SU-DHL-6 (cell line): Measurements from ENCODE around the gene PTPN6.

Experiments used
- H2AFZ ChIP-seq: fragments of 200-600 bp; sonication (generic); 2 replicates; pipeline ENCODE4 v1.6.1; 2014; ENCODE audit warnings: low read depth, mild to moderate bottlenecking, moderate library complexity, mixed read lengths, antibody characterized with exemption, low read length; ENCODE audit not compliant: severe bottlenecking
- H3F3A ChIP-seq: fragments of 200-600 bp; shearing (Covaris generic); 2 replicates; pipeline ENCODE4 v1.6.0; 2016; ENCODE audit warnings: antibody characterized with exemption, mild to moderate bottlenecking; ENCODE audit not compliant: insufficient read depth
- H3K27ac ChIP-seq: fragments of 200-600 bp; sonication (generic); 2 replicates; pipeline ENCODE4 v1.5.1; 2016; ENCODE audit warnings: low read depth, mild to moderate bottlenecking, low read length, moderate library complexity, mixed read lengths
- H3K27me3 ChIP-seq: fragments of 200-600 bp; sonication (generic), shearing (Covaris generic); 2 replicates; pipeline ENCODE4 v1.6.0; 2014; ENCODE audit warnings: mild to moderate bottlenecking, low read length
- H3K36me3 ChIP-seq: fragments of 200-600 bp; sonication (generic); 2 replicates; pipeline ENCODE4 v1.6.1; 2014; ENCODE audit warnings: mild to moderate bottlenecking, low read length, mixed read lengths
- H3K4me2 ChIP-seq: fragments of 300-600, 200-600 bp; shearing (Covaris generic), sonication (generic); 2 replicates; pipeline ENCODE4 v1.6.0; 2014; ENCODE audit warnings: low read length, low read depth, mild to moderate bottlenecking; ENCODE audit not compliant: poor library complexity, severe bottlenecking
- H3K4me3 ChIP-seq: fragments of 200-600 bp; sonication (generic); 2 replicates; pipeline ENCODE4 v1.5.1; 2014; ENCODE audit warnings: antibody characterized with exemption, low read length, mild to moderate bottlenecking, mixed read lengths; ENCODE audit not compliant: insufficient read depth, poor library complexity, severe bottlenecking
- H3K79me2 ChIP-seq: fragments of 200-600 bp; sonication (generic); 2 replicates; pipeline ENCODE4 v1.6.1; 2014; ENCODE audit warnings: mild to moderate bottlenecking, low read length, moderate library complexity; ENCODE audit not compliant: insufficient read depth
- H3K9ac ChIP-seq: fragments of 200-600 bp; sonication (generic); 2 replicates; pipeline ENCODE4 v1.7.0; 2014; ENCODE audit warnings: mild to moderate bottlenecking, low read length
- H3K9me2 ChIP-seq: fragments of 200-600 bp; sonication (generic); replicated peaks from 2 replicates; pipeline ENCODE4 v1.6.1; 2014; ENCODE audit warnings: low read length; ENCODE audit not compliant: insufficient read depth
- H3K9me3 ChIP-seq: fragments of 200-600 bp; sonication (generic); 2 replicates; pipeline ENCODE4 v1.6.1; 2014; ENCODE audit warnings: low read length, mixed read lengths; ENCODE audit not compliant: insufficient read depth
- H4K20me1 ChIP-seq: fragments of 200-600 bp; sonication (generic); 2 replicates; pipeline ENCODE4 v1.6.1; 2014; ENCODE audit warnings: low read depth, mild to moderate bottlenecking, antibody characterized with exemption, low read length, moderate library complexity, mixed read lengths
- EZH2phosphoT487 ChIP-seq: fragments of 200-600 bp; sonication (generic), shearing (Covaris generic); conservative IDR thresholded peaks from 2 replicates; pipeline ENCODE4 v1.6.1; 2018; ENCODE audit warnings: mild to moderate bottlenecking, antibody characterized with exemption, low read length, moderate library complexity, mixed read lengths
- TF ChIP-seq, protein P1 (sequence below): fragments of 200-600 bp; sonication (generic); IDR thresholded peaks from one replicate; pipeline ENCODE4 v1.5.1; 2017; ENCODE audit warnings: antibody characterized with exemption, mild to moderate bottlenecking, low read length, moderate library complexity; ENCODE audit not compliant: insufficient read depth, poor library complexity, severe bottlenecking

Gene PTPN6

DNA sequence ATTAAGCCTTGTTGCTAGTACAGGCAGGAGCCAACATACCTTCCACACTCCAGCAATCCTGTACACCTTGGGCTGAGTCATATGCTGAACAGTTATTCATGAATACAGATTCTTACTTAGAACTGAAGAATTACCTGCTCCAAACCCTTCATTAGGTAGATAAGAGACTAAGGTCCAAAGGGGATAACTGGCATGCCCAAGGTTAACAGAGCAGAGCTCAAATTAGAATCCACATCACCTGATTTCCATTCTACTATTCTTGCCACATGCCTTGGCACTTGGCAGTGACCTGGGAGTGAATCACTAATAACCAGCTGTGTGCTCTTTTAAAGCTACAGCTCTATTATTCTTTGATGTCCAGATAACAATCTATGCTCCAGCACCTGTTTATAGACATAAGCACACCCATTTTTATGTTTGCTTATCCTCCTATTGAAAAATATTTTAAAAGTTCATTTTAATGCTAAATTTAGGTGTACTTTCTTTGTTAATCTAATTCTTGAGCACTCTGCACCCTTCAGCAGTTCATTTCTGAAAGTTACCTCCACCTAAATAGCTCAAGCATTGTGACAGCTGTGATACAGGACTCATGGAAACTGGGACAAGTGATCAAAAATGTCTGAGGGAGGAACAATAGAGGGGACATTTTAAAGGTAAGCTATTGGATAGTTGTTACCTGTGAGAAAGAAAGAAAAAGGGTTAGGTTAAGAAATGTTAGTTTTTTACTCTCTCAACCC lies 47.7 kb downstream of the PTPN6 start:
- no peaks in the 10 kb centered on the region for H3K27me3 ChIP-seq
- no peaks in the 10 kb centered on the region for H4K20me1 ChIP-seq
- no peaks in the 10 kb centered on the region for H3K79me2 ChIP-seq
- TF ChIP-seq, protein P1, sequence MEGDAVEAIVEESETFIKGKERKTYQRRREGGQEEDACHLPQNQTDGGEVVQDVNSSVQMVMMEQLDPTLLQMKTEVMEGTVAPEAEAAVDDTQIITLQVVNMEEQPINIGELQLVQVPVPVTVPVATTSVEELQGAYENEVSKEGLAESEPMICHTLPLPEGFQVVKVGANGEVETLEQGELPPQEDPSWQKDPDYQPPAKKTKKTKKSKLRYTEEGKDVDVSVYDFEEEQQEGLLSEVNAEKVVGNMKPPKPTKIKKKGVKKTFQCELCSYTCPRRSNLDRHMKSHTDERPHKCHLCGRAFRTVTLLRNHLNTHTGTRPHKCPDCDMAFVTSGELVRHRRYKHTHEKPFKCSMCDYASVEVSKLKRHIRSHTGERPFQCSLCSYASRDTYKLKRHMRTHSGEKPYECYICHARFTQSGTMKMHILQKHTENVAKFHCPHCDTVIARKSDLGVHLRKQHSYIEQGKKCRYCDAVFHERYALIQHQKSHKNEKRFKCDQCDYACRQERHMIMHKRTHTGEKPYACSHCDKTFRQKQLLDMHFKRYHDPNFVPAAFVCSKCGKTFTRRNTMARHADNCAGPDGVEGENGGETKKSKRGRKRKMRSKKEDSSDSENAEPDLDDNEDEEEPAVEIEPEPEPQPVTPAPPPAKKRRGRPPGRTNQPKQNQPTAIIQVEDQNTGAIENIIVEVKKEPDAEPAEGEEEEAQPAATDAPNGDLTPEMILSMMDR: no peak
- TF ChIP-seq EZH2phosphoT487: no peak
- H3K9me3 ChIP-seq: no peaks in the 10 kb centered on the region
- H3K36me3 ChIP-seq: no peaks in the 10 kb centered on the region
- H3K4me2 ChIP-seq: no peak overlapping the region
- H3K9me2 ChIP-seq: no peaks in the 10 kb centered on the region
- no peak overlapping the region for H2AFZ ChIP-seq
- no peak overlapping the region for H3K4me3 ChIP-seq
- H3K9ac ChIP-seq: no peak overlapping the region
- H3K27ac ChIP-seq: no peak overlapping the region
- no peaks in the 10 kb centered on the region for H3F3A ChIP-seq

DNA sequence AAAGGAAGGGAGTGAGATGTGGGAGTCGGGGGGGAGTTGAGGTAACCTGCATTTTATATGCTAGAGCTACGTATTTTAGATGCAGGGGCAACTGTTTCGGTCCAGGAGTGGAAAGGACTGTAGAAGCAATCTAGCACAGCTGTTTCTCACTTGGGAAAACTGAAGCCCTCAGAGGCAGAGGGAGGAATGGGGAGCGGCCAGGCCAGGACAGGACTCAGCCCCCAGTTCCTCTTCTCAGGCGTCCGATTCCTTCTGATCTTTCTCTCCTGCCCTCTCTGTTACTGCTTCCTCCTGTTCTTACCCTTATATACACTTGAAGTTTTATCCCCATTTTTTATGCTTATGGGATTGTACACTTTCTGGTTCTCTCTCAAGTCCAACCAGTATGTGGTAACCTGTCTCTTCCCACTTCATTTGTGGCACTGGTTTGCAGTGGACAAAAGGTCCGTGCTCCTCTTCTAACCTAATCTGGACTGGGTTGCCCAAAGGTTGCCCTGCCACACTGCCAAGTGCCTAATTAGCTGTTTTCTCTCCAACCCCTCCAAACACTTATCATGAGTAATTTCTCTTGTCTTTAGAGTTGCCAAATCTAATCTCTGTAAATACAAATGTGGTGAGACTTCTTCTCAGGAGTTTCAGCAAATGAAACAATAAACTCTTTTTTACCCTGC lies 50.9 kb downstream of the PTPN6 start:
- no peaks in the 10 kb centered on the region for H3K9me3 ChIP-seq
- H3F3A ChIP-seq: no peaks in the 10 kb centered on the region
- H3K36me3 ChIP-seq: no peaks in the 10 kb centered on the region
- H4K20me1 ChIP-seq: no peaks in the 10 kb centered on the region
- H3K9ac ChIP-seq: no peak overlapping the region
- no peaks in the 10 kb centered on the region for H3K9me2 ChIP-seq
- H3K27me3 ChIP-seq: no peaks in the 10 kb centered on the region
- no peak overlapping the region for H2AFZ ChIP-seq
- H3K27ac ChIP-seq: no peak overlapping the region
- TF ChIP-seq, protein P1: no peak
- TF ChIP-seq EZH2phosphoT487: no peak
- H3K4me2 ChIP-seq: no peak overlapping the region
- H3K79me2 ChIP-seq: 0 out of 2 replicates have a peak, but pooled peaks cover 5% of the 10 kb centered on the region
- no peak overlapping the region for H3K4me3 ChIP-seq

- peaks cover 11% of the 10 kb centered on the region; the same call in 1 of the 2 replicates for H3K79me2 ChIP-seq
- H3K36me3 ChIP-seq: no peaks in the 10 kb centered on the region
- H3K27me3 ChIP-seq: no peaks in the 10 kb centered on the region
- no peak overlapping the region for H2AFZ ChIP-seq
- H3K27ac ChIP-seq: no peak overlapping the region
- TF ChIP-seq, protein P1: no peak
- no peak for TF ChIP-seq EZH2phosphoT487
- H4K20me1 ChIP-seq: no peaks in the 10 kb centered on the region
- H3F3A ChIP-seq: no peaks in the 10 kb centered on the region
- no peak overlapping the region for H3K4me3 ChIP-seq
- H3K9ac ChIP-seq: no peak overlapping the region
- no peak overlapping the region for H3K4me2 ChIP-seq
- H3K9me2 ChIP-seq: no peaks in the 10 kb centered on the region
- H3K9me3 ChIP-seq: no peaks in the 10 kb centered on the region
Measured at GRCh38 chr12:7004287-7004803, 53.2 kb downstream of the PTPN6 start.
